ENCODE results near the gene EYA4.
"Not testable (repeated sequence)": the region's sequence is repeated elsewhere in the genome, so short reads cannot be mapped to it uniquely, and the experiment has no call there.

The EYA4 gene

GRCh38 chr6:133550026-133550425 is 308.9 kb downstream of the EYA4 start:
- H3K9me3 Mint-ChIP-seq = no peaks in the 10 kb centered on the region
- no peak overlapping the region for H3K27ac Mint-ChIP-seq
- no peak overlapping the region for H3K4me3 Mint-ChIP-seq
- ATAC-seq (replicated peaks) (no peak), DNase-seq (no peak)
- H3K4me1 Mint-ChIP-seq = peaks cover 5 to 13% of the 10 kb centered on the region in 2 donors
- peaks cover 6 to 18% of the 10 kb centered on the region in 2 donors for H3K27me3 Mint-ChIP-seq
- no peaks in the 10 kb centered on the region for H3K36me3 Mint-ChIP-seq

GRCh38 chr6:133551436-133551835 is 310.3 kb downstream of the EYA4 start:
- Mint-ChIP-seq H3K9me3 (no peaks in the 10 kb centered on the region), H3K27me3 (peaks cover 6 to 18% of the 10 kb centered on the region in 2 donors), H3K4me3 (no peak overlapping the region), H3K27ac (no peak overlapping the region), H3K36me3 (no peaks in the 10 kb centered on the region), H3K4me1 (peaks cover 5 to 13% of the 10 kb centered on the region in 2 donors)
- ATAC-seq (replicated peaks) = no peak
- no peak for DNase-seq

GRCh38 chr6:133551847-133552341 is 310.7 kb downstream of the EYA4 start:
- Mint-ChIP-seq H3K36me3 (no peaks in the 10 kb centered on the region), H3K27me3 (peaks cover 6 to 19% of the 10 kb centered on the region in 2 donors), H3K27ac (no peak overlapping the region), H3K4me1 (peaks cover 5 to 13% of the 10 kb centered on the region in 2 donors), H3K4me3 (no peak overlapping the region), H3K9me3 (no peaks in the 10 kb centered on the region)
- DNase-seq (no peak), ATAC-seq (replicated peaks) (no peak)

- Mint-ChIP-seq H3K4me3 (no peak overlapping the region), H3K36me3 (no peaks in the 10 kb centered on the region), H3K27me3 (peaks cover 6 to 24% of the 10 kb centered on the region in 2 donors), H3K27ac (no peak overlapping the region), H3K9me3 (peaks cover 0 to 2% of the 10 kb centered on the region in 2 donors), H3K4me1 (peaks cover under 1 to 4% of the 10 kb centered on the region in 2 donors)
- ATAC-seq (replicated peaks) (peak; percentile 63 to 74), DNase-seq (no peak)
Measured at GRCh38 chr6:133553652-133554051, 312.5 kb downstream of the EYA4 start.

- not testable (repeated sequence) for DNase-seq; H3K36me3 Mint-ChIP-seq; H3K4me1 Mint-ChIP-seq; H3K4me3 Mint-ChIP-seq; H3K9me3 Mint-ChIP-seq; H3K27ac Mint-ChIP-seq; ATAC-seq (replicated peaks)
- peaks cover 6 to 24% of the 10 kb centered on the region in 2 donors for H3K27me3 Mint-ChIP-seq
Measured at GRCh38 chr6:133554121-133554520, 313.0 kb downstream of the EYA4 start.

- H3K36me3 Mint-ChIP-seq = no peaks in the 10 kb centered on the region
Measured at GRCh38 chr6:133555685-133556084, 314.5 kb downstream of the EYA4 start.

GRCh38 chr6:133559926-133560325 is 318.8 kb downstream of the EYA4 start:
- Mint-ChIP-seq H3K9me3 (peaks cover 10 to 11% of the 10 kb centered on the region in 2 donors), H3K36me3 (no peaks in the 10 kb centered on the region), H3K27me3 (peaks cover 4 to 20% of the 10 kb centered on the region in 2 donors), H3K4me1 (no peaks in the 10 kb centered on the region), H3K27ac (no peak overlapping the region), H3K4me3 (no peak overlapping the region)
- ATAC-seq (replicated peaks) (no peak), DNase-seq (no peak)

More at GRCh38 chr6:133555685-133556084, 314.5 kb downstream of the EYA4 start:
- H3K4me3 Mint-ChIP-seq = no peak overlapping the region
- peaks cover 6 to 22% of the 10 kb centered on the region in 2 donors for H3K27me3 Mint-ChIP-seq
- H3K27ac Mint-ChIP-seq = no peak overlapping the region
- H3K4me1 Mint-ChIP-seq = no peaks in the 10 kb centered on the region
- H3K9me3 Mint-ChIP-seq = peaks cover 10 to 11% of the 10 kb centered on the region in 2 donors
- no peak for ATAC-seq (replicated peaks)
- no peak for DNase-seq

GRCh38 chr6:133567636-133568035 is 326.5 kb downstream of the EYA4 start:
- no peak overlapping the region for H3K4me3 Mint-ChIP-seq
- peaks cover 0 to 3% of the 10 kb centered on the region in 2 donors for H3K4me1 Mint-ChIP-seq
- DNase-seq (no peak), ATAC-seq (replicated peaks) (no peak)
- no peak overlapping the region for H3K27ac Mint-ChIP-seq
- peaks cover 26 to 32% of the 10 kb centered on the region in 2 donors for H3K27me3 Mint-ChIP-seq
- no peaks in the 10 kb centered on the region for H3K36me3 Mint-ChIP-seq
- no peaks in the 10 kb centered on the region for H3K9me3 Mint-ChIP-seq

- ATAC-seq (replicated peaks) (peak in 1 of 2 donors; percentile 36), DNase-seq (no peak)
- peaks cover 20 to 28% of the 10 kb centered on the region in 2 donors for H3K27me3 Mint-ChIP-seq
- H3K36me3 Mint-ChIP-seq = no peaks in the 10 kb centered on the region
- H3K9me3 Mint-ChIP-seq = no peaks in the 10 kb centered on the region
- peak overlapping the region; percentile 36 to 54 for H3K4me3 Mint-ChIP-seq
- H3K27ac Mint-ChIP-seq = no peak overlapping the region
- peaks cover 0 to 3% of the 10 kb centered on the region in 2 donors for H3K4me1 Mint-ChIP-seq
Measured at GRCh38 chr6:133568970-133569889, 328.1 kb downstream of the EYA4 start.

- ATAC-seq (replicated peaks) (no peak), DNase-seq (no peak)
- Mint-ChIP-seq H3K36me3 (no peaks in the 10 kb centered on the region), H3K9me3 (no peaks in the 10 kb centered on the region), H3K4me3 (no peak overlapping the region), H3K27ac (no peak overlapping the region), H3K4me1 (peaks cover 0 to 3% of the 10 kb centered on the region in 2 donors), H3K27me3 (peaks cover 20 to 25% of the 10 kb centered on the region in 2 donors)
Measured at GRCh38 chr6:133571681-133572080, 330.5 kb downstream of the EYA4 start.

- H3K9me3 Mint-ChIP-seq = peaks cover 5 to 6% of the 10 kb centered on the region in 2 donors
Measured at GRCh38 chr6:133577851-133578250, 336.7 kb downstream of the EYA4 start.

More at GRCh38 chr6:133577851-133578250, 336.7 kb downstream of the EYA4 start:
- Mint-ChIP-seq H3K4me3 (no peak overlapping the region), H3K27me3 (peaks cover 0 to 4% of the 10 kb centered on the region in 2 donors), H3K4me1 (no peaks in the 10 kb centered on the region), H3K27ac (no peak overlapping the region), H3K36me3 (no peaks in the 10 kb centered on the region)
- ATAC-seq (replicated peaks) (no peak), DNase-seq (no peak)

Measured in stimulated activated naive B cell treated with anti-CD40 and anti-IgM and Interleukin-4, amounts not matched to agents 10 μg/mL and 1 μg/mL and 100 μg/mL, for 72 hours (primary cell).